COR-L47 (cell line): ENCODE data around the gene SULT1C4.
"Not testable (repeated sequence)": the region's sequence is repeated elsewhere in the genome, so short reads cannot be mapped to it uniquely, and the experiment has no call there.

Experiments used
- DNase-seq: peaks from one replicate; lab custom pipeline; 2025; lab: John Stamatoyannopoulos, UW

SULT1C4 gene

GRCh38 chr2:108377815-108378630 is at the start of gene SULT1C4:
Gene SULT1C4 (plus strand): TSS chr2:108377954. CDS start chr2:108378338, 384 bp downstream.
- peak; percentile 21 for DNase-seq

- DNase-seq, result no peak
Measured at GRCh38 chr2:108329771-108330170, 48.0 kb upstream of the SULT1C4 start.

- no peak for DNase-seq
Measured at GRCh38 chr2:108330979-108331378, 46.8 kb upstream of the SULT1C4 start.

GRCh38 chr2:108345951-108346350 is 31.8 kb upstream of the SULT1C4 start:
- no peak for DNase-seq

DNA sequence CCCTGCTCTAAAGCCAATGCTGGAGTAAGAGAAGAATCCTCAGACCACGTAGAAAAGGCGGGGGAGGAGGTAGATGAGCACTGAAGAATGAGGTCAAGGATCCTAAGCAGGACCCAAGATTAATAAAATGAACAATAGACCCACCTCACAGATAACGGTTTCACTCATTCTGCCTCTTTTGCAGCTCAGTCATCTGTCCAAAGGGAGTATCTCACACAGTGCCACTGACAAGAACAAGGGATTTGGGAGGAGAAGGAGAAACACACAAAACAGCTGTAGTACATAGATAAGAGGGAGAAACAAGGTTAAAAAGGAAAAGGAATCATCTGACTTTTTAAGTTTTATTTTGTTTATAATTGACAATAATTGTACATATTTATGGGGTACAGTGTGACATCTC is 30.9 kb upstream of the SULT1C4 start:
- no peak for DNase-seq

- no peak for DNase-seq
Measured at GRCh38 chr2:108347786-108348185, 30.0 kb upstream of the SULT1C4 start.

DNA sequence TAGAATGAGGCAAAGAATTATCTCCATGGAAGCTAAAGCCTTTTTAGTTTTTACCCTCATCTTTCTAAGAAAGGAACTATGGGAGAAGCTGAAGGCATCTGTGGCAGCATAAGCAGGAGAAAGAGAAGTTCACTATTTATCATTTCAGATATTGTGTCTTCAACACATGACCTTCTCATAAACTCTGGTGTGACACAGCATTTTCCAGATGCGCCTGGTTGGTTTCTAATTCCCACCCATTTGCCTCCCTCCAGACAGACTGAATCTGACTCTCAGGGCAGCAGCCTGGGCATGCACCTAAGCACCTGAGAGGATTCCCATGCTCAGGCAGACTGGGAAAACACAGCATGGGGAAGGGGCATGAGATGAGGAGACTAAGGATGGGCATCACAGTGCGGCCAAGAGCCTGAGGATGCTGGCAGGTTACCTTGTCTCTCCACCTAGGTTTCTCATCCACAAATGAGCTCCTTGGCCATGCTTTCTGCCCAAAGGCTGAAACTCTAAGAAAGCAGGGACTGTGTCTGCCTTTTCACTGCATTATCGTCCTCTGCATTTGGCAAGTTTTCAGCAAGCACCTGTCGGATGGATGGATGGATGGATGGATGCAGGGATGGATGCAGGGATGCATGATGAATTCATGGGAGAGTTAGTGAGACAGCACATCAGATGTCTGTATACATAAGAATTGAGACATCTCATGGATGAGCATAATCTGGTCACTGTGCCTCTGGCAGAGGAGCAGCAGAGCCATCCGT is 28.8 kb upstream of the SULT1C4 start:
- no peak for DNase-seq

- DNase-seq, result no peak
Measured at GRCh38 chr2:108349571-108349928, 28.2 kb upstream of the SULT1C4 start.

DNA sequence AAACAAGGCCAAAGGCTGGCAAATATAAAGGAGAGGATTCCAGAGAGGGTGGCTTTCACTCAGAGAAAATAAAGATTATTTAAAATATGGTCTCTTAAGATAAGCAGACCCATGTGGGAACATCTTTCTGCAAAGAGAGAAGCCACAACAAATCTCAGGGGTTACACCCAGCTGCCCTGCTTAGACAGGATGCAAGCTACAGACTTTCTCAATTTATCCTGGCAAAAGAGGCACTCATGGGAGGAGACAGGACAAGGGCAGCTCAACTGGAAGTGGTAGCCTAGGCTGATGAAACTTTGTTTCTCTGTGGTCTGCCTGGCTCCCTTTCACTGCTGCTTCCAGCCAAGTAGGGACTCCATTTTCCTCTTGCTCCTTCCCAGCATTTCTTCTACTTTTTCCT is 25.9 kb upstream of the SULT1C4 start:
- no peak for DNase-seq

DNA sequence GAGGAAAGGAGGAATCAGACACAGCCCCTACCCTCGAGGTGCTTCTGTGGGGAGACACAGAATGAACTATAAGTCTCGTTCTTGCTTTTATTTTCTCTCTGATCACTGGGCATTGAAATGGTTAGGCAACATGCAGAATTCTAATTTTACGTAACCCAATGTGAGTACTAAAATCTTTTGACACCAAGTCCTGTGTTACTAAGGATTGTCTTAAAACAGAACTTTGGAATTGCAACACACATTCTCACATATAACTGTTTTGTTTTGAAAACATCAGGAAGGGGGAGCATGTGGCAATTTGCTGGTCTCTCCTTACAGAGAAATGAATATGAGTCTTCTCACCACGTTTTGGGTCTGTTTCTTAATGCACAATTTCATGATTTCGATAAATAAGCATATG is 23.6 kb upstream of the SULT1C4 start:
- DNase-seq, result no peak

GRCh38 chr2:108355906-108356734 is 21.6 kb upstream of the SULT1C4 start:
- no peak for DNase-seq

- DNase-seq, result not testable (repeated sequence)
Measured at GRCh38 chr2:108359336-108359735, 18.4 kb upstream of the SULT1C4 start.

DNA sequence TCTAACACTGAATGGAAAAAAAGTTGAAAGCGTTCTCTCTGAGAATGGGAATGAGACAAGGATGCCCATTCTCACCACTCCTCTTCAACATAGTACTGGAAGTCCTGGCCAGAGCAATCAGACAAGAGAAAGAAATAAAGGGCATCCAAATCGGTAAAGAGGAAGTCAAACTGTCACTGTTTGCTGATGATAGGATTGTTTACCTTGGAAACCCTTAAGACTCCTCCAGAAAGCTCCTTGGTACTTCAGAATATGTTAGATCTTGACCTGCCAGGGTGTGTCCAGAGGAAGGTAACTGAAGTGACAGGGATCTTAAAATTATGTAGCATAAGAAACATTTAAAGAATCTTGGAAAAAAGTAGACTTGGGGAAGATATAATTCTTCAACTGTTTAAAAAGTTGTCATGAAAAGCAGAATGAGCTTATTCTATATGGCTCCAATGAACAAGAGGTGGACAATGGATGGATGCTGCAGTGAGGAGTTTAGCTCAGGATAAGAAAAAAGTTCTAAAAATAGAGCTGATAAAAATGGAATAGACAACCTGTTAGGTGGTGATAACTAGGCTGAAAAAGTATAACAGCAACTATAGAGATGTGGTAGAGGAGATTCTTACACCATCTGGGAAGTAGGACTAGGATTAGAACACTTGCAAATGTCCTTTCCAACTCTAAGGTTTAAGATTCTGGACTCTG is 16.8 kb upstream of the SULT1C4 start:
- DNase-seq, result no peak

DNA sequence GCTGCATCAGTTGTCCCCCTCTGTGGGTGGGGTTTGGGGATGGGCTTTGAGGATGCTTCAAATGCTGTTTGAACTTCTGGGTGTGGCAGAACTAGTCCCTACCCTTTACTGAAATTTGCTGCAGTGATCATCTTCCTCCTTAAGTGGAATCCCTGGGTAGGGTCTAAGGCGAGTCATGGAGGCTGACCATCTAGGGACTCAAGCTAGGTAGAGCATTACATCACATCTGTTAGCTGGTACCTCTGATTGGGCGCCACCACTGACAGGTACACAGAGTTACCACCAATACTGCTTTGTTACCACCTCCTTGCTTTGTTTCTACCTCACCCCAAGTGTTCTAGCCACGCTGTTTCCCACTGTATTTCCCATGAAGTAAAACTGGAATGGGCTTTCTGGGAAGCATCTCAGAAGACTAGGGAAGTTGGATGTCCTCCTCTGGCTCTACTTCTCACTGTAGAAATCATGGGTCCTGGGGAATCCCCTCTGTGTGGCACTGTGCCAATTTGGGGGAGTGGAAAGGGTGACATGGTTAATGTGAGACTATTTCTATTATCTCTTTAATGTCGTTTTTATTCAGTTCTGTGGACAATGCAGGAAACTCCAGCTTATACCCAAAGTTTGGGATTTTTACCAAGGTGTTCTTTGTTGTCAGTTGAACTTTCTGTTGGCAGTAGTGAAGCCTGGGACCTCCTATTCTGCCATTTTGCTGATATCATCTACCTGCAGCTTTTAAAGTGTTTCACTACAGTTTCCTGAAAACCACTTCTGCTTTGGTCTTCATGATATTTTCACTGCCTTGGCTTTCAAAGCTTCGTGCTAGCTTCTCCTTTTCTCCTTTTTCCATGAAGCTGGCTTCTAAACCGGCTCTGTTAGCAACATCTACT is 14.5 kb upstream of the SULT1C4 start:
- no peak for DNase-seq

DNA sequence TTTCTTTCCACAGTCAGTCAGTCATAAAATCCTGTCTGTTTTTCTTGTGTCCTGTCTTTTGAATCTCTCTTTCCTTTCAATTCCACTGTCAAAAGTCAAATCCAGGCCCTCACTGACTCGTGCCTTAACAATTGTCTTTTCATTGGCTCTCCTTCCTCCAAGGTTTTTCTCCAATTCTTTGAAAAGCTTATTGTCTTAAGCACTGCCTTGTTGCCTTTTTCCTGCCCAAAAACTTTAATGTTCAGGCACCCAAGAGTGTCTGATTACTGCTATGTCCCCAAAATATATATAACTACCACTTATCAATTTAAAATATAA is 13.9 kb upstream of the SULT1C4 start:
- no peak for DNase-seq

DNA sequence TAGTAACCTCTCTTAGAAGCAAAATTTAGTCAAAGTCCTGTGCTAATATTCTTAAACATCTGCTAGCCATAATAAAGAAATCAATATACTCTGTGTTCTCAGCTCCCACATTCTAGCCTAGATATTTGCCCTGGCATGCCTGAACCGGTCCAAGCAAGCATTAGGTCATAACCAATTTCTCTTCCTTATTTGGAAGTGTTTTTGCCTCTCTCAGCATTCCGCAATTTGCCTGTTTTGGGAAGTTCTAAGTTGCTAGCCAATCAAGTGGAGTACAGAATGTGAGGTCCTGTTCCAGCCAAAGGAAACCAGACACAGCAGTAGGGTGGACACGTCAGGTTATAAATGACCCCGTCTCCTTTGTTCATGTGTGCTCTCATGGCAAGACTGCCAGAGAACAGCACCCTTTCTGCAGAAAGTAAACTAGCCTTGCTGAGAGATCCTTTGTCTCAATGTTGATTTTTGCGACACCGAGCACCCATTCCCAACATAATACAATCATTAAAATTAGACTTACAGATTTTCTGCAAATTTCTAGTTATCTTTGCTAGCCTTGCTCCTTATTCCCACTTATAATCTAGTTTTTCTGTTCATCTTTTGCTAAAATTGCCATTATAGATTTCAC is 13.0 kb upstream of the SULT1C4 start:
- no peak for DNase-seq

GRCh38 chr2:108365656-108366055 is 12.1 kb upstream of the SULT1C4 start:
- no peak for DNase-seq

DNA sequence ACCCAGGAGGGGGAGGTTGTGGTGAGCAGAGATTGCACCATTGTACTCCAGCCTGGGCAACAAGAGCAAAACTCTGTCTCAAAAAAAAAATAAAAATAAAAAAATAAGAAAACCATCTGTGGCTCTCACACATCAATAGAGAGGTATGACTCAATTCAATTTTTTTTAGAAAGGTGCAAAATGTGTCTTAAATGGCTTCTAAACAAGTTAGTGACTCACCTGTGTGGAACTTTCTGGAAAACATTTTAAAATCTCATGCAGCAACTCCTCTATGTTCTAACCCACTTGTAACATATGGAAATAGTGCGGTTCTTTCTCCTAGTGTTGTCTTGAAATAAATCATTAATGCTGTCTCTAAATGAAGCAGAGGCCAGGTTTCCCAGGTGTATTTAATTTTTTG is 10.7 kb upstream of the SULT1C4 start:
- DNase-seq, result no peak

- no peak for DNase-seq
Measured at GRCh38 chr2:108367561-108368175, 10.1 kb upstream of the SULT1C4 start.

DNA sequence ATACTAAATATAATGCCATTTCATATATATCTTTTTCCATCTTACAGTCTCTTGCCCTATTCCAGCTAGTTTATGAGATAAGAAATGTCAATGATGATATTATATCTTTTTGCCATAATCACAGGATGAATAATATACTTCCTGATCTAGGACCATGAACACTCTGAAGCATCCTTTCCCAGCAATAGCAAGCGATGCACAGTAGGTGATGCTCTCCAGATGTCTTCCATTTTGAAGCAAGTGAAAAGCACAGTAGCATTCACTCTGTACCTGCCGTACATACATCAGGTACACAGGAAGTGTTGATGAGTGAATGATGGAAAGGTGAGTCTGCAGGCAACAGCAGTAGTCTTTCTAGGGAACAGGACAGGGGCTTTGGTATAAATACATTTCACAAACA is 8.6 kb upstream of the SULT1C4 start:
- DNase-seq, result no peak
